HG03439 (cell line): ENCODE results near the gene TRIM69.
"Not testable (repeated sequence)": the region's sequence is repeated elsewhere in the genome, so short reads cannot be mapped to it uniquely, and the experiment has no call there.

Experiments used
- ATAC-seq: cut with Tn5 transposase; IDR thresholded peaks from one replicate; pipeline ENCODE4 v1.9.1; 2021; ENCODE audit warnings: mild to moderate bottlenecking, moderate library complexity; ENCODE audit not compliant: unreplicated experiment

The TRIM69 gene

DNA sequence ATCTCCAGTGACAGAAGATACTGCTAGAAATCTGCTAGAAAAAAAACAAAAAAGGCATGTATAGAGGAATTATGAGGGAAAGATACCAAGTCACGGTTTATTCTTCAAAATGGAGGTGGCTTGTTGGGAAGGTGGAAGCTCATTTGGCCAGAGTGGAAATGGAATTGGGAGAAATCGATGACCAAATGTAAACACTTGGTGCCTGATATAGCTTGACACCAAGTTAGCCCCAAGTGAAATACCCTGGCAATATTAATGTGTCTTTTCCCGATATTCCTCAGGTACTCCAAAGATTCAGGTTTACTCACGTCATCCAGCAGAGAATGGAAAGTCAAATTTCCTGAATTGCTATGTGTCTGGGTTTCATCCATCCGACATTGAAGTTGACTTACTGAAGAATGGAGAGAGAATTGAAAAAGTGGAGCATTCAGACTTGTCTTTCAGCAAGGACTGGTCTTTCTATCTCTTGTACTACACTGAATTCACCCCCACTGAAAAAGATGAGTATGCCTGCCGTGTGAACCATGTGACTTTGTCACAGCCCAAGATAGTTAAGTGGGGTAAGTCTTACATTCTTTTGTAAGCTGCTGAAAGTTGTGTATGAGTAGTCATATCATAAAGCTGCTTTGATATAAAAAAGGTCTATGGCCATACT is 21.1 kb upstream of the TRIM69 start:
- no peak for ATAC-seq

DNA sequence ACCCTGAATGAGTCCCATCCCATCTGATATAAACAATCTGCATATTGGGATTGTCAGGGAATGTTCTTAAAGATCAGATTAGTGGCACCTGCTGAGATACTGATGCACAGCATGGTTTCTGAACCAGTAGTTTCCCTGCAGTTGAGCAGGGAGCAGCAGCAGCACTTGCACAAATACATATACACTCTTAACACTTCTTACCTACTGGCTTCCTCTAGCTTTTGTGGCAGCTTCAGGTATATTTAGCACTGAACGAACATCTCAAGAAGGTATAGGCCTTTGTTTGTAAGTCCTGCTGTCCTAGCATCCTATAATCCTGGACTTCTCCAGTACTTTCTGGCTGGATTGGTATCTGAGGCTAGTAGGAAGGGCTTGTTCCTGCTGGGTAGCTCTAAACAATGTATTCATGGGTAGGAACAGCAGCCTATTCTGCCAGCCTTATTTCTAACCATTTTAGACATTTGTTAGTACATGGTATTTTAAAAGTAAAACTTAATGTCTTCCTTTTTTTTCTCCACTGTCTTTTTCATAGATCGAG is 20.5 kb upstream of the TRIM69 start:
- no peak for ATAC-seq

DNA sequence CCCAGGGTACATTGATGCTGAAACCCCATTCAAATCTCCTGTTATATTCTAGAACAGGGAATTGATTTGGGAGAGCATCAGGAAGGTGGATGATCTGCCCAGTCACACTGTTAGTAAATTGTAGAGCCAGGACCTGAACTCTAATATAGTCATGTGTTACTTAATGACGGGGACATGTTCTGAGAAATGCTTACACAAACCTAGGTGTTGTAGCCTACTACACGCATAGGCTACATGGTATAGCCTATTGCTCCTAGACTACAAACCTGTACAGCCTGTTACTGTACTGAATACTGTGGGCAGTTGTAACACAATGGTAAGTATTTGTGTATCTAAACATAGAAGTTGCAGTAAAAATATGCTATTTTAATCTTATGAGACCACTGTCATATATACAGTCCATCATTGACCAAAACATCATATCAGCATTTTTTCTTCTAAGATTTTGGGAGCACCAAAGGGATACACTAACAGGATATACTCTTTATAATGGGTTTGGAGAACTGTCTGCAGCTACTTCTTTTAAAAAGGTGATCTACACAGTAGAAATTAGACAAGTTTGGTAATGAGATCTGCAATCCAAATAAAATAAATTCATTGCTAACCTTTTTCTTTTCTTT is 19.2 kb upstream of the TRIM69 start:
- ATAC-seq = no peak

DNA sequence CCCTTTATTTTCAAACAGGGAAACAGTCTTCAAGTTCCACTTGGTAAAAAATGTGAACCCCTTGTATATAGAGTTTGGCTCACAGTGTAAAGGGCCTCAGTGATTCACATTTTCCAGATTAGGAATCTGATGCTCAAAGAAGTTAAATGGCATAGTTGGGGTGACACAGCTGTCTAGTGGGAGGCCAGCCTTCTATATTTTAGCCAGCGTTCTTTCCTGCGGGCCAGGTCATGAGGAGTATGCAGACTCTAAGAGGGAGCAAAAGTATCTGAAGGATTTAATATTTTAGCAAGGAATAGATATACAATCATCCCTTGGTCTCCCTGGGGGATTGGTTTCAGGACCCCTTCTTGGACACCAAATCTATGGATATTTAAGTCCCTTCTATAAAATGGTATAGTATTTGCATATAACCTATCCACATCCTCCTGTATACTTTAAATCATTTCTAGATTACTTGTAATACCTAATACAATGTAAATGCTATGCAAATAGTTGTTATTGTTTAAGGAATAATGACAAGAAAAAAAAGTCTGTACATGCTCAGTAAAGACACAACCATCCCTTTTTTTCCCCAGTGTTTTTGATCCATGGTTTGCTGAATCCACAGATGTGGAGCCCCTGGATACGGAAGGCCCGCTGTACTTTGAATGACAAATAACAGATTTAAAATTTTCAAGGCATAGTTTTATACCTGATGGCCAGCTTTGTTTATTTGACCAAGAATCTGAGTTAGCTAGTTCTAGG is 18.0 kb upstream of the TRIM69 start:
- ATAC-seq = no peak

DNA sequence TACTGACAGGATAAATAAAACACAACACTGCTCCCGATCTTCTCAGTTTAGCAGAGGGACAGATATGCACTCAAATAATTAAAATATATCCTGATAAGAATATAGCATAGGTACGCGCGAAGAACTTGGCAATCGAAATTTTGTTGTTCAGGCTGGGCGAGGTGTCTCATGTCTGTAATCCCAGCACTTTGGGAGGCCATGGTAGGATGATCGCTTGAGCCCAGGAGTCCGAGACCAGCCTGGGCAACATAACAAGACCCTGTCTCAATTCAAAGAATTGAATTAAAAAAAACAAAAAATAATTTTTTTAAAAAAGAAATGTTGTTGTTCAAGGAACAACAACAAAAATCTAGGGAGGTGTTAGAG is 17.4 kb upstream of the TRIM69 start:
- ATAC-seq = peak; percentile 0

DNA sequence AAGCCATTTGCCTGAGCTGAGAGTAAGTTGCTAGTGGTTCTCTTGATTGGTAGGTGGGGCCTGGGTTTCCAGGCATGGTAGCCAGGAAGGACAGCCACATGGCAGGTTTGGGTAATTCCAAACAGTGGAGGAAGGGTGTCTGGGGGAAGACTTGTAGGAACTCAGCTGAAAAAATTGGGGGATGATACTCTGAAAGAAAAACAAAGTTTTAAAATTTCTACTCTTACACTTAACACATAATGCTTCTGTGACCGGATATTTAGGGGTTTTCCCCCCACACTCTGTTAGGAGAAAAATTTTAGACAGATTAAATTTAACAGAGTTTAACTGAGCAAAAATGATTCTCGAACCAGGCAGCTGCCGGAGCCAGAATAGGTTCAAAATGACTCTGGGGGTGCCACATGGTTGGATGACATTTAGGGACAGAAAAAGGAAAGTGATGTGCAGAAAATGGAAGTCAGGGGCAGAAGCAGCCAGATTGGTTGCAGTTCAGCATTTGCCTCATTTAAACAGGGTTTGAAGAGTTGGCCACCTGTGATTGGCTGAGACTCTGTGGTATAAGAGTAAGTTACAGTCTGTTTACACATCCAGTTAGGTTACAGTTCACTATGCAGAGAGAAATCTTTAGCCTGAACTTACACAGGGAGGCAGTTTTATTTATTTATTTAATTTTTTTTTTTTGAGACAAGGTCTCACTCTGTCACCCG is 16.9 kb upstream of the TRIM69 start:
- ATAC-seq = peak; percentile 51

DNA sequence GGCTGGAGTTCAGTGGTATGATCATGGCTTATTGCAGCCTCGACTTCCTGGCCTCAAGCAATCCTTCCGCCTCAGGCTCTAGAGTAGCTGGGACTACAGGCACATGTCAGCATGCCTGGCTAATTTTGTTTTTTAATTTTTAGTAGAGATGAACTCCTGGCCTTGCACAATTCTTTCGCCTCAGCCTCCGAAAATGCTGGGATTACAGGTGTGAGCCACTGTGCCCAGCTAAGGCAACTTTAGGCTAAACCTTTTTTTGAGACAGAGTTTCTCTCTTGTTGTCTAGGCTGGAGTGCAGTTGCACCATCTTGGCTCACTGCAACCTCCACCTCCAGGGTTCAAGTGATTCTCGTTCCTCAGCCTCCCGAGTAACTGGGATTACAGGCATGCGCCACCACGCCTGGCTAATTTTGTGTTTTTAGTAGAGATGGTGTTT is 16.3 kb upstream of the TRIM69 start:
- not testable (repeated sequence) for ATAC-seq

DNA sequence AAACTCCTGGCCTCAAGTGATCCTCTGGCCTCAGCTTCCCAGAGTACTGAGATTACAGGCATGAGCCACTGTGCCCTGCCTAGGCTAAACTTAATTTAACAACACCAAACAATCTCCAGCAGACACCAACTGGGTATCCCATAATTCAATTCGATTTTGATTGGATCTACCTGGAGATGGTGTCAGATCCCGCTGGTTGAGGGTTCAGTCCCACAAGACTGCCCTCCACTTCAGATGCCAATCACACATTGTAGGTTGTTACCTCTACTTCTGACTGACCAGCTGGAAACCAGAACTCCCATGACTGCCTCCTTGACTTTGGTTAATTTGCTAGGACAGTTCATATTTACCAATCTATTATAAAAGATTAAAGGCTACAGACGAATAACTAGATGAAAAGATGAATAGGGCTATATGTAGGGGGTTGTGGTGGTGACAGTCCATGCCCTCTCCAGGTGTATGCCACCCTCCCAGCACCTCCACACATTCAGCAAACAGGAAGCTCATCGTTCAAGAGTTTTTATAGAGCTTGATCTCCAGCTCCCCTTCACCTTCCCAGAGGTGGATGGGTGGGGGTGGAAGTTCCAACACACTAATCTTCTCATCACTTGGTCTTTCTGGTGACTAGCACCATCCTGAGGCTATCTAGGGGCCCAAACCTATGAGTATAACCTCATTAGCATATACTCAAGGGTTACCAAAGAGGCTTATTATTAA is 15.7 kb upstream of the TRIM69 start:
- ATAC-seq = no peak

DNA sequence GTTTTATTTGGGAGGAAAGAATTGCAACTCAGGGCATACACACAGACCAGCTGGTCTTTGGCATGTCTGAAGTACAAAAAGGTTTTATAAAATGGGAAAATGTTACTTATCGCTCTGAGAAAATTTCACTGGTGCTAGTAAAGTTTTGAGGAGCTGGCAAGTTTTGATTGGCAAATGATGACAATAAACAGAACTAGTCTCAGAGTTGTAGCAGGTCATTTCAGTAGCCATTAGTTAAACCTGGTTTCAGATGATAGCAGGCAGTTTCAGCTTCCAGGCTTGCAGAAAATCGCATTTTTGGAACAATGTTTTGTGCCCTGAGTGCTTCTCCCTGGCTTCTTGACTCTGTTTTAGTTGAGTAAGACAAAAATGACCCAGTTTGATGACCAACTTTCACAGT is 14.3 kb upstream of the TRIM69 start:
- ATAC-seq = no peak

DNA sequence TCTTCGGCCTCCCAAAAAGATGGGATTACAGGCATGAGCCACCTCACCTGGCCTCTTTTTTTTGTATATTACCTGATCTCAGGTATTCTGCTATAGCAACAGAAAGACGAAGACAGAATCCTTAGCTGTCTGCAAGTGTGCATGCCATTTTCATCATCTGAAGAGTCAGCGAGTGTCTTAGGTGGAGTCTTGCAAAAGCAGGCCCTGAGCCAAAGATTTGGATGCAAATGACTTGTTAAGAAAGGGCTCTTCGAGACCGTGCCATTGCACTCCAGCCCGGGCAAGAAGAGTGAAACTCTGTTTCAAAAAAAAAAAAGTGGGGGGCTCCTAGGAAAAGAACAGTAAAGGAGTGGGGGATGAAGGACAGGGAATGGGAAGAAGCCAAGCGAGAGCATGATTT is 10.2 kb upstream of the TRIM69 start:
- ATAC-seq = no peak

DNA sequence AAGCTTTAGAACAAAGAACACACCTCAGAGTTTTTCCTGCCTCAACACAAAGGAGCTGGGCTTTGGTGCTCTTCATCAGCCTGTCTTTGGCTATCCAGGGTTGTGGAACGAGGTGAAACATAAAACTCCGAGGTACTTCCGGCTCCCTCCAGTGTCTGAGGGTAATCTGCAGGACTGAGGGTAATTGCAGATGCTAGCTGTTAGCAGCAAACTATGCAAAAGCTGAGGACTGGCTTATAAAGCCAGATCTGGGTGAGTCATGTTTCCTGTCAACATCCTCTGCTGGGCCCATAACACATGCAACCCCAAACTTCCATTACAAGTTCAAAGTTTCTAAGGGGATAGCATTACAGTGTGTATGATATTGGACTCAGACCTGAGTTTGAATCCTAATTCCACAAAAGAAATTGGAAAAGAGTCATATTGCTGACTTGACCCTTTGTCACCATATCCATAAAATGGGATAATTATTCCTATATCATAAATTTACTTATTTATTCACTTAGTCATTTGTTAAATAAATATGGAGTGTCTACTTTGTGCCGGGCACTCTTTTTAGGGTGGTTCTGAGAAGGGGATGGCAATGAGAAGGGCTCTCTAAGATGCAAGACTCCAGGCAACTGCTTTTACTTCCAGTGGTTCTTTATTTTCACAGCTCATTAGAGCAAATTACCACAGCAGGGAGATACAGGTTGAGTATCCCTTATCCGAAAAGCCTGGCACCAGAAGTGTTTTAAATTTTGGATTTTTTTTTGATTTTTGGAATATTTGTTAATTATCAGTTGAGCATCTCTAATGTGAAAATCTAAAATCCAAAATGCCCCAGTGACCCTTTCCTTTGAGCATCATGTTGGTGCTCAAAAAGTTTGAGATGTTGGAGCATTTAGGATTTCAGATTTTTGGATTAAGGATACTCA is 9.5 kb upstream of the TRIM69 start:
- peak; percentile 26 for ATAC-seq

DNA sequence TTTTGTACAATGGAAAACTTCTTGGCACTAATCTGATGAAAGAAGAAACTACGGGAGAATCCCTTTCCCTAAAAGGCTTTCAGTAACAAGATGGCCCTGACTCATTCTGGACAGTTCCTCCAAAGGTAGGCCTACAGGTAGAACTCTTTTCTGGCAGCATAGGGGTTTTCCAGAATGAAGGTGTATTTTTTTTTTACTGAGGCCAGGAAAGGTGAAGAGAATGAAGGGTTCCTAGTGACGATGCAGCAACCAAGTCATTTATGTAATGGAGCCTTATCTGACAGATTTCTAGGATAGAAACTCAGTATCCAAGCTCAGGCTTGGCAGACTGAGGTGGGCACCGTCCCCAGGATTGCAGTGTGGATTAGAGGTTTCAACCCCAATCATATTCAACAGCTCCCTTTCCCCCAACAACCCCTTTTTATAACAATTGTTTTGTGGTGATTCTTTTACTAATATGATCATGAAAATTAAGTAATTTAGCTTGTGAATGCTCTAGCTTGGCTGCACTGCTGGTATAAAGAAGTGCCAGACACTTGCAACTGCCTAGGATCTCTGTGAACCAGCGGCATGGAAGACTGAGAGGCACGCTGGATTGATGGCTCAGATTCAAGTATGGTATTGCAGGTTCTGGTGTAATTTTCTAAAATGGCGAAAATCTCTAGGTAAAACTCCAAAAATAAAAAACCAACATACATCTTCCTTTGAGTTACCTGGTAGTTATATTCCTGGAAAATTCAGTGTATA is 8.7 kb upstream of the TRIM69 start:
- no peak for ATAC-seq

DNA sequence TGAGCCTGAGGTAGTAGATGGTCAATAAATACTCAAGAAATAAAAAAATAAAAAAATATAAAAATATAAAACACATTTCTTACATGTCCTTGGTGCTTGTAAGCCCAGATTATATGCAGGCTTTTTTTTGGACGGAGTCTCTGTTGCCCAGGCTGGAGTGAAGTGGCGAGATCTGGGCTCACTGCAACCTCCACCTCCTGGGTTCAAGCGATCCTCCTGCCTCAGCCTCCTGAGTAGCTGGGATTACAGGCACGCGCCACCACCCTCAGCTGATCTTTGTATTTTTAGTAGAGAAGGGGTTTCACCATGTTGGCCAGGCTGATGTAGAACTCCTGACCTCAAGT is 8.1 kb upstream of the TRIM69 start:
- ATAC-seq = not testable (repeated sequence)

DNA sequence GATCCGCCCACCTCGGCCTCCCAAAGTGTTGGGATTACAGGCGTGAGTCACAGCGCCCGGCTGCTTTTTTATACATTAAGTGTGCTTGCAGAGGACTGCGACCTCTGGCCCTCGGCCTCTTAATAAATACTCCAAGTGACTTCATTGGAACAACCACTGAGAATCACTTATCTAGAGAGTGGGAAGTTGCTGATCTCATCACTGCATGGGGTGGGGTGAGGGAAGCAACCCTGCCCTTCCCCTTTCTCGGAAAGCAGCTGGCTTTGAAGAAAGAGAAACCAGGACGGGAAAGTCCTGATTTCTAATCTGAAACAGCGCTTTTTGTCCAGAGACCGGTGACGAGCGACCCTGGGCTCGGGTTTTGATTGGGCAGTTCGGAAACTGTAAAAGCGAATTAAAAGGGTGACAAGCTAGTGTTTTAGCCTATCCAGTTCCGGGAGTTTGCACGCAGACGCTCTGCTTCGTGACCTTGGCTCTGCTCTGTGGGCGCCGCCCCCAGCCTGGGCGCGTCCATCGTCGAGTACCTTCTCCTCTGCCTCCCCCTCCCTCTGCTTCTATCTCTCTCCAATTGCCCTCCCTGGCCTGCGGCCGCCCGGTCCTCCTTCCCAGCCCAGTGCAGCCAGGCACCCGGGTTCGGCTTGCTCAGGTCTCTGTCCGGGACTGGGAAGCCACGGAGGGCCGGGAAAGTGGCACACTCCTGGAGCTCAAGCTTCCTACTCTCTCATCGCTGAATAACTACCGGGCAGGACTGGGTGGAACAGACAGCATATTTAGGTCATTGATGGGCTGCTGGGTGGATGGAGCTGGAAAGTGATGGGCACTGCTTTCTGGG is 7.5 kb upstream of the TRIM69 start:
- peak; percentile 75 for ATAC-seq

DNA sequence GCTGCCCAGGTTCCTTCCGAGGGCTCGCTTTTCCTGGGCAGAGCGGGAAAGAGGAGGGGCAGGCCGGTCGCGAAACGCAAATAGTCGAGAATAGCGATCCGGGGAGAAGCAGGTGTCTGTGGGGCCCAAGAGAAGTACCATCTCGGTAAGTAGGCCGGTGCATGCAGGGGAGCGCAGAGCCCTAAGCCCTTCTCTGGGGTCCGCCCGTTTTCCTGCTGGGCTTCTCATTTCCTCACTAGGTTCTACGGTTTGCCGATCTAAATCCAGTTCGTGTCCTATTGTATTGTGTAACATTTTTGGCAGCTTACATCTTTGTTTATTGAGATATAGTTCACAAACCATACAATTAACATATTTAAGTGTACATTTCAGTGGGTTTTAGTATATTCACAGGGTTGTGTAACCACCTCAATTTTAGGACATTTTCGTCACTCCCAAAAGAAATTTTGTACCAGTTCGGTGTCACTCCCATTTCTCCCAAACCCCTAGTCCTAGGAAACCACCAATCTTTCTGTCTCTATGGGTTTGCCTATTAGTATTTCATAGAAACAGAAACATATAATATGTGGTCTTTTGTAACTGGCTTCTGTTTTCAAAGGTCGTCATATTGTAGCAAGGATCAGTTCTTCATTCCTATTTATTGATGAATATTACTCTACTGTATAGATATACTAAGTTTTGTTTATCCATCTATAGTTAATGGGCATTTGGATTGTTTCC is 6.8 kb upstream of the TRIM69 start:
- no peak for ATAC-seq

DNA sequence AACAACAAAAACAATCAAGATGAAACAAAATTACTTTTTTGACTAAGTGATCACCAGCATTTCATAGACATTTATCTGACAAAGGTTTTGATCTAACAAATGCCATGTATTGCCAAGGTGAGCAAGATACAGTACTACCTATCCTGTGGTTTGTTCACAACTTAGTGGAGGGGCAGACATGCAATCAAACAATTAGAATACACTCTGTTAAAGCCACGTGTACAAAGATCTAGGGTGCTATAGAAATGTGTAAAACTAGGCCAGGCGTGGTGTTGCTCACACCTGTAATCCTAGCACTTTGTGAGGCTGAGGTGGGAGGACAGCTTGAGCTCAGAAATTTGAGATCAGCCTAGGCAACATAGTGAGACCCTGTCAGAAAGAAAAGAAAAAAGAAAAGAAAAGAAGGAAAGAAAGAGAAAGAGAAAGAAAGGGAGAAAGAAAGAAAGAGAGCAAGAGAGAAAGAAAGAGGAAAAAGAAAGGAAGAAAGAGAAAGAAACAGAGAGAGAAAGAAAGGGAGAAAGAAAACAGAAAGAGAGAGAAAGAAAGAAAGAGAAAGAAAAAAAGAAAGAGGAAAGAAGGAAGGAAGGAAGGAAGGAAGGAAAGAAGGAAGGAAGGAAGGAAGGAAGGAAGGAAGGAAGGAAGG is 1.4 kb upstream of the TRIM69 start:
- no peak for ATAC-seq
